Measurements from ENCODE around the gene ERF. TPM values are rescaled to one million over a fixed set of nuclear protein-coding genes. Genes with fewer than 3 reads are reported as not detected.
A peak's percentile ranks its signal among the peaks of the same experiment; 100 is the strongest.

ERF gene
- total and polyA plus RNA-seq, 5 experiments from 2014 or later: 2.8 to 47.3 (median 6.2) TPM

DNA sequence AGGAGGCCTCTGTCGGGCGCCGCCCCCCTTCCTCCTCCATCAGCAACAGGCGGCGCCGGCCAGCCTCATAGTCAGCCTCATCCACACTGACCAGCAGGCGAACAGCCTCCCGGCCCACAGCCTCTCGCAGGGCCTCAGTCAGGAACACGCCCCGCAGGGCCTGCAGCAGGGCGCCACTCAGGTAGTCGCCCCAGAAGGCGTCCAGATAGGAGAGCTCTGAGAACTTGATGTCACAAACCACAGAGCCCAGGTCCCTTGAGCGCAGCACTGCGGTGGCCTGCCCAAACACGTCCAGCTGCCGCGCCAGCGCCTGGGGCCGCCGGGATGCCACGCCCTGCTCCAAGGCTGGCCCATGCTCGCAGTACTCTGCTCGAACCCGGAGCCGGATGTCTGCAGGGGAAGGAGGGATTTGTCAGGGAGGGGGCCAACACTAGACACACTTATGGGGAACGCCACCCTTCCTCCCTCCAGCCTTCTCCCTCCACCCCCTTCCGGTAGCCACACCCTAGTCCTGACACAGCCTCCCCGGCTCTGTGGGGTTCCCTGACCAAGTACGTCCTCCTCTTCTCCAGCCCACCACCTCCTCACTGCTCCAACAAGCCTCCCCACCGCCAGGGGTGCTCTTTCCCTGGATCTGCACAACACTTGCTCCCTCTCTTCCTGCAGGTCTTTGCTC, 55.4 kb downstream of the ERF start:
- Mint-ChIP-seq H3K4me1 (peaks cover 58 to 90% (median 83%) of the 10 kb centered on the region in 4 donors), H3K4me3 (peak overlapping the region; percentile 73 to 89 (median 86)), H3K9me3 (no peaks in the 10 kb centered on the region), H3K36me3 (peaks cover 0 to 52% (median 6%) of the 10 kb centered on the region in 3 donors), H3K27ac (peak overlapping the region; percentile 88 to 97 (median 92)), H3K27me3 (no peaks in the 10 kb centered on the region)
- POLR2A ChIA-PET: interaction anchor here (0.6 to 6.1 kb wide), 22 partner anchors 11 to 322 kb away, joined by 3 to 62 read pairs (median 5); partner anchors contain the start of genes CIC, DEDD2, GSK3A and POU2F2
- ATAC-seq: peak; percentile 50 to 53
- peak in 8 of 10 donors; percentile 23 to 77 (median 47) for DNase-seq

DNA sequence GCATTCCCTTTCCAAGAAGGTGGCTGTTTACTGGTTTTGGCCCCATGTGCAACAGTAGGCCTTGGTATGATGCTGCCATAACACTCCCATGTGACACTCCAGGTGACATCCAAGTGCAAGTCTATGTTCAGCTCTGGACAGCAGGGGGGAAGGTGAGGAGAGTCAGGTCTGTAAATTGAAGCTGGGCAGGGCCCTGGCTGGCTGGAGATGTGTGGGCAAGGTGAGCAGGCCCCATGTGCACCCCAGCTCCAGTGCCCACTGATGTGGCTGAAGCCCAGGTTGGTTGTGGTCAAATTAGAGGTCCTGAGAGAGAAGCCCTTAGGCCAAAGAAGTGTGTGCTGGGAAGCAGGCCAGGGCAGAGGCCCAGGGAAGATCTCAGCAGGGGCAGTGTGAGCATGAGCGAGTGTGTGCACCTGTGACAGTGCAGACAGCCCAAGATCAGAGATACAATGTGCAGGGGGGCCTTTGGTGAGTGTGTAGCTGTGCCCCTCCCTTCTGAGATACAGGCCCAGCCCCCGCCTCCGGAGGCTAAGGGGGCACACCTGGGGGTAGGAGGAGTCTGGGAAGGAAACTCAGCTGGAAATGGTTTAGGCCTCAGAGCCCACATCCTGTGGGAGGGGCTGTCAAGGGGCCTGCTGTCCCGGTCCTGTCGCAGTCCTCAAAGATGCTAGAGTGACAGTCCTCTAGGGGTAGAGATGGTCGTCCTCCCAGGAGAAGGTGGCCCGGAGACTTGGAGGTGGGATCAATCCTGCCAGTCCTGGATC, 56.1 kb downstream of the ERF start:
- Mint-ChIP-seq H3K4me1 (peaks cover 59 to 87% (median 83%) of the 10 kb centered on the region in 4 donors), H3K27me3 (no peaks in the 10 kb centered on the region), H3K4me3 (peak overlapping the region; percentile 73 to 89 (median 86)), H3K36me3 (peaks cover 0 to 45% (median 7%) of the 10 kb centered on the region in 3 donors), H3K27ac (peak overlapping the region; percentile 83 to 97 (median 92)), H3K9me3 (no peaks in the 10 kb centered on the region)
- DNase-seq: peak; percentile 62 to 91 (median 82)
- peak; percentile 75 to 88 for ATAC-seq
- POLR2A ChIA-PET: interaction anchor here (0.6 to 6.1 kb wide), 24 partner anchors 10 to 321 kb away, joined by 3 to 62 read pairs (median 6); partner anchors contain the start of genes CIC, DEDD2, GSK3A and POU2F2

Other genes with a start within 250 kb of the ERF start
- under 1 TPM; 0.25 to 0.34 TPM for gene GRIK5, start 184.9 kb downstream of the ERF start, total RNA-seq
- not detected for gene GRIK5, start 184.9 kb downstream of the ERF start, polyA plus RNA-seq
- 10 to 100 TPM; 18.3 to 20.8 TPM for gene ZNF574, start 179.0 kb downstream of the ERF start, total RNA-seq
- 10 to 100 TPM in 1 of 3 donors, 1 to 10 TPM in 2; 7.8 to 21.5 (median 8.0) TPM for gene ZNF574, start 179.0 kb downstream of the ERF start, polyA plus RNA-seq
- gene POU2F2, start 122.7 kb downstream of the ERF start, total RNA-seq: 10 to 100 TPM; 85.0 to 88.5 TPM
- 1 to 10 TPM; 2.4 to 6.6 (median 4.7) TPM for gene POU2F2, start 122.7 kb downstream of the ERF start, polyA plus RNA-seq
- 10 to 100 TPM; 56.5 to 58.7 TPM for gene DEDD2, start 37.5 kb downstream of the ERF start, total RNA-seq
- gene DEDD2, start 37.5 kb downstream of the ERF start, polyA plus RNA-seq: 100 to 1,000 TPM; 117 to 149 (median 133) TPM
- 10 to 100 TPM; 16.6 to 20.1 TPM for gene ZNF526, start 34.8 kb downstream of the ERF start, total RNA-seq
- 1 to 10 TPM; 3.9 to 8.1 (median 4.5) TPM for gene ZNF526, start 34.8 kb downstream of the ERF start, polyA plus RNA-seq
- gene GSK3A, start 12.5 kb downstream of the ERF start, total RNA-seq: 10 to 100 TPM; 27.1 to 28.1 TPM
- gene GSK3A, start 12.5 kb downstream of the ERF start, polyA plus RNA-seq: 10 to 100 TPM in 2 of 3 donors, 1 to 10 TPM in 1; 9.9 to 19.3 (median 12.8) TPM
- 10 to 100 TPM; 84.7 to 87.4 TPM for gene CIC, start 14.1 kb upstream of the ERF start, total RNA-seq
- gene CIC, start 14.1 kb upstream of the ERF start, polyA plus RNA-seq: 1 to 10 TPM in 2 of 3 donors, under 1 TPM in 1; 0.43 to 1.8 (median 1.3) TPM
- gene PRR19, start 47.0 kb upstream of the ERF start, total RNA-seq: under 1 TPM in 1 of 2 experiments, not detected in 1; 0.25 TPM
- under 1 TPM in 2 of 3 donors, not detected in 1; 0.32 to 0.49 TPM for gene PRR19, start 47.0 kb upstream of the ERF start, polyA plus RNA-seq
- gene PAFAH1B3, start 47.5 kb upstream of the ERF start, total RNA-seq: 10 to 100 TPM; 15.4 to 17.7 TPM
- 10 to 100 TPM; 38.4 to 48.1 (median 43.6) TPM for gene PAFAH1B3, start 47.5 kb upstream of the ERF start, polyA plus RNA-seq
- gene TMEM145, start 58.2 kb upstream of the ERF start, total RNA-seq: not detected
- not detected for gene TMEM145, start 58.2 kb upstream of the ERF start, polyA plus RNA-seq
- gene MEGF8, start 70.5 kb upstream of the ERF start, total RNA-seq: 10 to 100 TPM in 1 of 2 experiments, 1 to 10 TPM in 1; 9.2 to 10.2 TPM
- under 1 TPM; 0.23 to 0.57 (median 0.34) TPM for gene MEGF8, start 70.5 kb upstream of the ERF start, polyA plus RNA-seq
- gene CNFN, start 135.2 kb upstream of the ERF start, total RNA-seq: not detected
- gene CNFN, start 135.2 kb upstream of the ERF start, polyA plus RNA-seq: under 1 TPM; 0.44 to 0.88 (median 0.68) TPM
- 10 to 100 TPM; 29.5 TPM for gene LIPE, start 172.3 kb upstream of the ERF start, total RNA-seq
- 1 to 10 TPM; 4.2 to 9.6 (median 8.0) TPM for gene LIPE, start 172.3 kb upstream of the ERF start, polyA plus RNA-seq
- not detected for gene CXCL17, start 187.8 kb upstream of the ERF start, total RNA-seq
- not detected for gene CXCL17, start 187.8 kb upstream of the ERF start, polyA plus RNA-seq